Keratinocyte (primary cell): ENCODE results near the gene SHC3.

Experiments used
- CTCF ChIP-seq, 3 experiments: IDR thresholded peaks in 1 of 3; conservative IDR thresholded peaks in 1 of 3; optimal IDR thresholded peaks in 1 of 3; 2 replicates in 2 of 3; 3 replicates in 1 of 3; pipeline versions ENCODE3 to v1.5.1; 2011; ENCODE audit warnings: low read length in 3 of 3, mild to moderate bottlenecking in 3 of 3, moderate library complexity in 2 of 3, control low read depth in 1 of 3, inconsistent platforms in 1 of 3; ENCODE audit not compliant: insufficient read depth in 2 of 3; ENCODE audit errors: extremely low read depth in 1 of 3
- EZH2 ChIP-seq: IDR thresholded peaks from one replicate; pipeline ENCODE4 v1.6.1; 2012; ENCODE audit warnings: inconsistent platforms, mild to moderate bottlenecking, low read length, moderate library complexity

GRCh38 chr9:88990041-88990728 is 188.4 kb downstream of the SHC3 start:
- no peak for TF ChIP-seq CTCF (optimal IDR thresholded peaks at IDR 0.05 in 1 of 3, IDR thresholded peaks at IDR 0.05 in 1 of 3, conservative IDR thresholded peaks at IDR 0.05 in 1 of 3; ENCODE audit: extremely low read depth in 1 of 3, insufficient read depth in 2 of 3, low read length in 3 of 3)
- TF ChIP-seq EZH2: no peak
